ENCODE results near the gene MPDZ.

Gene MPDZ

DNA sequence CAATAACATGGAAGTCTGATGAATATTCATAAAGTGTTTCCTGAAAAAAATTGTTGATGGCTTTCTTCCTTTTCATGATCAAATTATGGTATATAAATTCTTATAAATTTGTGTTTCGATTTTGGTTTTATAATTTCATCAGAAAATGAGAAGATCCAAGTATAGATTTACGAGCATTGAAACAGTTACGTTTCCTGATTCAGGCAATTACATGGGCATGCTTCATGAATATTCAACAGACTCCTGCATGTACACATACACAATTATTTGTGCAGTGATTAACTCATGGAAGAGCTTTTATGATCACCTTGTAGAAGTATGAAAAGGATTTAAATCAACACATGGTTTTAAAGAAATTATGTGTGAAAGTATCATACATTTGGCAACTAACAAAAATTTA, 136.7 kb downstream of the MPDZ start:
- POLR2A ChIA-PET: no interaction called here
- TF ChIP-seq CTCF (IDR thresholded peaks at IDR 0.05; ENCODE audit: control extremely low read depth, extremely low read depth, low read depth, missing control alignments): no peak
- no peak for DNase-seq (ENCODE audit: extremely low spot score)
- CTCF ChIA-PET: interaction anchor here (1.0 kb wide), 1 partner anchor 14 kb away, joined by 3 read pairs; no protein-coding TSS in a partner anchor

DNA sequence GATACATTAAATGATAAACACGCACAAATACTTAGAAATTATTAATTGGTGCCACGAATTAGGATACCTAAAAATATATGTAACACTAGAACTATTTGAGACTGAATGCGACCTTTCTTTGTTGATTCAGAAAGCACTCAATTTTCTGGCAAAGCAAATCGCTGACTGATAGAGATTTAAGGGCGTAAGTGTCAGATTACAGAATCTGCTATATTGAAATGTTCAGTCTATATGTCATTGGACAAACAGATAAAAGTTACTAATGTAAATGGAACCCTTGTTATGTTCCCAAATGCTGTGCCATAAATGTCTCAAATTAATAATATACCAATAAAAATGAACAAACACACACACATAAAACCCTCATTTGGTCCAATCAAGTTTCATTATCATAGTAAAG, 137.9 kb downstream of the MPDZ start:
- ChIA-PET CTCF (no interaction called here), POLR2A (no interaction called here)
- no peak for TF ChIP-seq CTCF (IDR thresholded peaks at IDR 0.05; ENCODE audit: control extremely low read depth, extremely low read depth, low read depth, missing control alignments)
- DNase-seq (ENCODE audit: extremely low spot score): no peak

GRCh38 chr9:13140843-13141592, 138.5 kb downstream of the MPDZ start:
- no peak for DNase-seq (ENCODE audit: extremely low spot score)
- no peak for TF ChIP-seq CTCF (IDR thresholded peaks at IDR 0.05; ENCODE audit: control extremely low read depth, extremely low read depth, low read depth, missing control alignments)
- POLR2A ChIA-PET: no interaction called here
- CTCF ChIA-PET: no interaction called here

DNA sequence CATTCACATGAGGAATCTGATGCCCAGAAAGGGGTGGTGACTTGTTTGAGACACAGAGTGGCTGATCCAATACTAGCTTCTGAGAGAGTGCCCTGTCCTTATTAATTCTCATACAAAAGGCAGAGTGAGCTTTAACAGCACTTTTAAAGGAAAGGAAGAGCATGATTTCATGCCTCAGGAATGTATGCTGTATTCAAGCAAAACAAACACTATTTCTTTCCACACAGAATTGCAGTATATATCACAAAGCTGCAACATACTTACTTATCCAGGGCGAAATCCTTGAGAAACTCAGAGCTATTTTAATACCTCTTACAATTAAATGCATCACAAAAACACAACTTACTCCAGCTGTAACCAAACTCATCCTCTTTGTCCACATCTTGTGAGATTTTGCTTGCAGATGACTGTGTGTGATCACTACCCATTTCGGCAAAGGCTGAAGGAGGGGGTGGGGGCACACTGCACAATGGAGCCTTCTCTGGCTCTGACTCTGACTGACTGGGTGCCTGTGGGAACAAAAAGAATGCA, 139.8 kb downstream of the MPDZ start:
- ChIA-PET POLR2A (no interaction called here), CTCF (interaction anchor here (0.9 to 1.1 kb wide), 2 partner anchors 15 to 55 kb away, joined by 3 read pairs; no protein-coding TSS in a partner anchor)
- TF ChIP-seq CTCF (IDR thresholded peaks at IDR 0.05; ENCODE audit: control extremely low read depth, extremely low read depth, low read depth, missing control alignments): no peak
- no peak for DNase-seq (ENCODE audit: extremely low spot score)

- CTCF ChIA-PET: no interaction called here
Measured at GRCh38 chr9:13137426-13137825, 142.1 kb downstream of the MPDZ start.

DNA sequence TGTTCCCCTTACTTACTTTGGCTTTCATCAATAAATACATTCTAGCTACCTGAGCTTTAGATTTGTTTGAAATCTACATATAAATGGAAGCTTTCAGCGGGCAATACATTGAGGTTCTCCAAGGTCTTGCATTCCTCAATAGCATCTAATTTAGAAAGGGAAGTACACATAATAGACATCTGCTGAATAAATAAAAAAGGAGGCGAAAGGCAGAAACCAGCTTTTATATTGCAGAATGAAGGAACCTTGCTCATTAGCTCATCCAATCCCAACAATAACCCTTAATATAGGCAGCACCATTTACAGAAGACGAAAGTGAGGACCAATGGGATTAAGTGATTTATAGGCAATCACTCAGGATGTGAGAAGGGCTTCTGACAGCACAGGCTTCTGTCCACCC, 147.5 kb downstream of the MPDZ start:
- ChIA-PET POLR2A (no interaction called here), CTCF (interaction anchor here (1.1 kb wide), 1 partner anchor 59 kb away, joined by 3 read pairs; no protein-coding TSS in a partner anchor)
- no peak for DNase-seq (ENCODE audit: extremely low spot score)
- TF ChIP-seq CTCF (IDR thresholded peaks at IDR 0.05; ENCODE audit: control extremely low read depth, extremely low read depth, low read depth, missing control alignments): no peak

More at GRCh38 chr9:13137426-13137825, 142.1 kb downstream of the MPDZ start:
- TF ChIP-seq CTCF (IDR thresholded peaks at IDR 0.05; ENCODE audit: control extremely low read depth, extremely low read depth, low read depth, missing control alignments): no peak
- POLR2A ChIA-PET: no interaction called here
- DNase-seq (ENCODE audit: extremely low spot score): no peak

Data from GM10248 (cell line).